GM13977 (cell line): ENCODE measurements around the gene WBP4.
"Not testable (repeated sequence)": the region's sequence is repeated elsewhere in the genome, so short reads cannot be mapped to it uniquely, and the experiment has no call there.

Source experiments
- DNase-seq: peaks from one replicate; pipeline ENCODE4 v3.0.0; 2012; ENCODE audit warnings: low spot score
- CTCF ChIP-seq: IDR thresholded peaks from 2 replicates; pipeline ENCODE4 v1.5.1; 2012; ENCODE audit warnings: mild to moderate bottlenecking, control low read depth; ENCODE audit not compliant: insufficient read depth; ENCODE audit errors: extremely low read depth, missing control alignments
- in situ Hi-C: fragments of 300-500 bp; cut with MboI; formaldehyde crosslinking; loops from one replicate; pipeline ENCODE4 v1.12.0; 2022; ENCODE audit warnings: low sequenced_read_pairs, low pct_unique_long_range_greater_than_20kb, mixed read lengths, inconsistent platforms; ENCODE audit not compliant: unreplicated experiment

WBP4 gene

DNA sequence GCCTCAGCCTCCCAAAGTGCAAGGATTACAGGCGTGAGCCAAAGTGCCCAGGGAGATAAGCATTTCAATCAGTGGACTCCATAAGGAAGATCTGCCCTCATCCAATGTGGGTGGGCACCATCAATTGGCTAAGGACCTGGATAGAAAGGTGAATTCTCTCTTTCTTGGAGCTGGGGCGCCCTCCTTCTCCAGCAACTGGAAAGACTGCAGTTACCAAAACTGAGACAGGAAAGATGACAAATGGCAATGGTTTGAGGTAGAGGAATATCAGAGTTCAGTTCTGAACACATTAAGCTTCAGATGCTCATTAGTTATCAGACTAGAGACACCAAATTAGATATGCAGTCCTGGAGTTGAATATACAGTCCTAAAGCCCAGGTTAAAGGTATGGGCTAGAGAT lies 31.7 kb upstream of the WBP4 start:
- DNase-seq: no peak
- no peak for TF ChIP-seq CTCF
- in situ Hi-C loops: no loop called here

GRCh38 chr13:41032691-41033376 lies 28.5 kb upstream of the WBP4 start:
- TF ChIP-seq CTCF: no peak
- no peak for DNase-seq
- in situ Hi-C loops: no loop called here

DNA sequence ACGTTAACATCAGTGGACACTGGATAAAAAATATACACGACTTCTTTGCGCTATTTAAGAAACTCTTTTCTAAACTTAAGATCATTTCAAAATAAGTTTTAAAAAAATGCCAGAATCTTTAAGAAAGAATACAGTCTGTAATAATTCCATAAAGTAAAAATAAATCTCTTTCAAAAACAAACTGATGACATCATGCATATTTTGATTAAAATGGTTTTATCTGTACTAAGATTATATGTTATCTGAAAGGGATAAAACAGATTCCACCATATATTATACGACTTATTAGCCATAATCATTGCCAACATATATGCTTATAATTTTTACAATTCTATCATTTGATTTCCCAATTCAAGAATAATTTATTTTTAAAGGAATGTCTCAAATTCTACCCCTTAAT lies 26.9 kb upstream of the WBP4 start:
- in situ Hi-C loops: no loop called here
- DNase-seq: no peak
- TF ChIP-seq CTCF: no peak

DNA sequence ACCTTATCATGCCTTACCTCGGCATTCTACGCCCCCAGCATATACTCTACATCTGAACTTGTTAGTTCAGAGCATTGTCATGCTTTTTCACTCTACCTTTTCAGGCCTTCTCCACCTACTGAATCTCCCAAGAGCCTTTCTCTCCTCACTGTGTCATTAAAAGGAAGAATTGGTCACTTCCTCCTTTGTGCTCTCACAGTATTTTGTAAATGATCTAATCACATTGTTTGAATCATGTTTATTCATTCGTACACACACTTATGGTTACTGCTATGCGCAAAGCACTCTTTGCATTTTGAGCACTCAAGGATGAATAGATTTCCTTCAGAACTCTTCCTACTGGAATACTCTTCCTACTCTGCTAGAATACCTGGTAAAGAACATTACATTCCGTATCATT lies 26.4 kb upstream of the WBP4 start:
- DNase-seq: no peak
- in situ Hi-C loops: no loop called here

DNA sequence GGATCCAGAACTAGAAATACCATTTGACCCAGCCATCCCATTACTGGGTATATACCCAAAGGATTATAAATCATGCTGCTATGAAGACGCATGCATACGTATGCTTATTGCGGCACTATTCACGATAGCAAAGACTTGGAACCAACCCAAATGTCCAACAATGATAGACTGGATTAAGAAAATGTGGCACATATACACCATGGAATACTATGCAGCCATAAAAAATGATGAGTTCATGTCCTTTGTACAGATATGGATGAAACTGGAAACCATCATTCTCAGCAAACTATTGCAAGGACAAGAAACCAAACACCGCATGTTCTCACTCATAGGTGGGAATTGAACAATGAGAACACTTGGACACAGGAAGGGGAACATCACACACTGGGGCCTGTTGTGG lies 24.8 kb upstream of the WBP4 start:
- in situ Hi-C loops, DNase-seq: not testable (repeated sequence)

More for the DNA sequence above, 26.4 kb upstream of the WBP4 start:
- no peak for TF ChIP-seq CTCF

DNA sequence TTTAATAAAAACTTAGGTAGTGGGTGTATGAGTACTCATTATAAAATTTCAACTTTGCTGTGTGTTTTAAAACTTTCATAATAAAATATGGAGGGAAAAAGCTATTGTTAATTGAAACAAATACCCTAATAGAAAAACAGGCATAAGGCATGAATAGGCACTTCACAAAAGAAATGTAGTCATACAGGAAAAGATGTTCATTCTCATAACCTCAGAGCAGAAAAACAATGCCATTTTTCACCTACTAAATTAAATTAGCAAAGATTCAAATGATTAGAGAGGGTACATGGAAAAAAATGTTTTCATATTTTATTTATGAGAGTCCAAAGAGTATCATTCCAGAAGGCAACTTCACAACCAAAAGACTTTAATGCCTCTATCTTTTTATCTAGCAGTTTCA lies 21.6 kb upstream of the WBP4 start:
- in situ Hi-C loops: no loop called here
- no peak for DNase-seq
- TF ChIP-seq CTCF: no peak

GRCh38 chr13:41040584-41041334 lies 20.6 kb upstream of the WBP4 start:
- TF ChIP-seq CTCF: no peak
- in situ Hi-C loops: no loop called here
- DNase-seq: no peak

- in situ Hi-C loops, DNase-seq: not testable (repeated sequence)
These were observed 18.9 kb upstream of the WBP4 start for GRCh38 chr13:41042419-41042818.
